ENCODE results near the gene DAPK2. TPM values are rescaled to one million over a fixed set of nuclear protein-coding genes. Genes with fewer than 3 reads are reported as not detected.

DAPK2 gene
- total and polyA plus RNA-seq, 2 of the 4 experiments (the other 2 are of a cell fraction): 0.34 to 0.36 TPM

- Histone ChIP-seq H3K27me3 (ENCODE audit: control insufficient read depth, insufficient read depth, low read length) (peaks cover 14% of the 10 kb centered on the region), H4K8ac (ENCODE audit: low read depth in 2 of 2, low read length in 2 of 2) (no peak overlapping the region), H3K14ac (replicated peaks; ENCODE audit: low read depth, low read length) (no peak overlapping the region), H3K9ac (ENCODE audit: low read depth, low read length) (no peak overlapping the region), H3K79me1 (ENCODE audit: low read depth in 1 of 2, low read length in 2 of 2) (no peaks in the 10 kb centered on the region), H4K20me1 (ENCODE audit: insufficient read depth, low read length) (no peaks in the 10 kb centered on the region), H3K27ac (ENCODE audit: insufficient read depth, low read length) (no peak overlapping the region), H2BK120ac (ENCODE audit: low read depth, low read length) (no peak overlapping the region), H3K4me1 (ENCODE audit: control insufficient read depth, insufficient read depth, low read length) (no peaks in the 10 kb centered on the region), H3K4me2 (ENCODE audit: low read depth, low read length) (no peak overlapping the region), H3K9me1 (ENCODE audit: insufficient read depth, low read length) (0 out of 2 replicates have a peak, but pooled peaks cover 2% of the 10 kb centered on the region), H4K5ac (ENCODE audit: low read depth, low read length) (no peak overlapping the region), H3K18ac (ENCODE audit: low read depth, low read length) (no peak overlapping the region), H2BK5ac (ENCODE audit: low read depth, low read length, poor library complexity, severe bottlenecking) (no peak overlapping the region), H4K91ac (ENCODE audit: insufficient read depth, low read depth, low read length) (no peak overlapping the region), H3K36me3 (ENCODE audit: control insufficient read depth, insufficient read depth, low read length) (no peaks in the 10 kb centered on the region), H2BK15ac (ENCODE audit: low read depth, low read length) (no peak overlapping the region), H2AFZ (replicated peaks; ENCODE audit: low read length, poor library complexity) (no peak overlapping the region), H3K4me3 (ENCODE audit: insufficient read depth, low read depth, low read length) (no peak overlapping the region), H2AK5ac (ENCODE audit: low read depth, low read length) (no peak overlapping the region), H2AK9ac (replicated peaks; ENCODE audit: low read depth, low read length, poor library complexity) (no peak overlapping the region), H3K9me3 (ENCODE audit: control insufficient read depth, insufficient read depth, low read length) (no peaks in the 10 kb centered on the region), H3K56ac (ENCODE audit: extremely low read depth, insufficient read depth, low read length) (no peak overlapping the region), H3K23ac (ENCODE audit: low read depth, low read length) (no peak overlapping the region), H3K4ac (ENCODE audit: low read depth, low read length) (no peak overlapping the region), H2BK20ac (ENCODE audit: low read depth, low read length) (no peak overlapping the region)
- dilution Hi-C loops (cut with HindIII; ENCODE audit: low sequenced_read_pairs, unreplicated experiment): no loop called here
- ChIA-PET CTCF (interaction anchor here (0.7 to 1.3 kb wide), 3 partner anchors 20 to 173 kb away, joined by 3 read pairs; no protein-coding TSS in a partner anchor), POLR2A (ENCODE audit: unreplicated experiment) (no interaction called here)
- intact Hi-C loops (cut with micrococcal nuclease): loop anchor here (1.0 to 5.0 kb wide), 5 partner anchors 58 to 278 kb away; partner anchors contain the start of genes DAPK2 and HERC1
- no peak for DNase-seq
- TF ChIP-seq RAD21 (IDR thresholded peaks at IDR 0.05; ENCODE audit: low read length) (no peak), RCOR1 (IDR thresholded peaks at IDR 0.05; ENCODE audit: insufficient replicate concordance, low read length) (no peak), BHLHE40 (IDR thresholded peaks at IDR 0.05; ENCODE audit: low read depth, low read length) (no peak), MXI1 (IDR thresholded peaks at IDR 0.05; ENCODE audit: borderline replicate concordance, low read depth, low read length) (no peak), MAZ (IDR thresholded peaks at IDR 0.05; ENCODE audit: borderline replicate concordance, low read depth, low read length) (no peak), MAFK (IDR thresholded peaks at IDR 0.05; ENCODE audit: low read depth, low read length) (no peak), USF2 (IDR thresholded peaks at IDR 0.05; ENCODE audit: low read depth, low read length) (no peak)
- WGBS, 2 experiments (ENCODE audit: extremely low coverage in 2 of 2, insufficient read length in 1 of 2): no CpG with 5 or more reads among the region's 6 CpGs
- no peak for ATAC-seq (ENCODE audit: low read depth)
- in situ Hi-C loops (cut with MboI; ENCODE audit: low sequenced_read_pairs): loop anchor here (5.0 kb wide), 2 partner anchors 47 to 138 kb away; no protein-coding TSS in a partner anchor
- BruUV-seq (replicated peaks): no TSS peak
Measured at GRCh38 chr15:63890617-63891016, 155.7 kb downstream of the DAPK2 start.
